ENCODE data around the gene SKAP1.

Gene SKAP1

GRCh38 chr17:48129981-48130380 is 300.0 kb downstream of the SKAP1 start:
- H3K9me3 Mint-ChIP-seq = no peaks in the 10 kb centered on the region
- H3K4me3 Mint-ChIP-seq = no peak overlapping the region
- H3K27me3 Mint-ChIP-seq = no peaks in the 10 kb centered on the region
- no peak overlapping the region for H3K27ac Mint-ChIP-seq
- no peak for ATAC-seq
- peaks cover 7% of the 10 kb centered on the region for H3K36me3 Mint-ChIP-seq
- peaks cover 6% of the 10 kb centered on the region for H3K4me1 Mint-ChIP-seq

- ATAC-seq = no peak
- no peak overlapping the region for H3K27ac Mint-ChIP-seq
- no peak overlapping the region for H3K4me3 Mint-ChIP-seq
- no peaks in the 10 kb centered on the region for H3K27me3 Mint-ChIP-seq
- H3K9me3 Mint-ChIP-seq = no peaks in the 10 kb centered on the region
- H3K4me1 Mint-ChIP-seq = peaks cover 9% of the 10 kb centered on the region
- peaks cover 21% of the 10 kb centered on the region for H3K36me3 Mint-ChIP-seq
Measured at GRCh38 chr17:48128400-48128799, 301.6 kb downstream of the SKAP1 start.

- no peak for ATAC-seq
- peaks cover 13% of the 10 kb centered on the region for H3K4me1 Mint-ChIP-seq
- H3K9me3 Mint-ChIP-seq = no peaks in the 10 kb centered on the region
- H3K36me3 Mint-ChIP-seq = peaks cover 30% of the 10 kb centered on the region
- H3K27ac Mint-ChIP-seq = no peak overlapping the region
- H3K4me3 Mint-ChIP-seq = no peak overlapping the region
- H3K27me3 Mint-ChIP-seq = no peaks in the 10 kb centered on the region
Measured at GRCh38 chr17:48127371-48128051, 302.5 kb downstream of the SKAP1 start.

GRCh38 chr17:48126532-48126850 is 303.5 kb downstream of the SKAP1 start:
- Mint-ChIP-seq H3K4me1 (peaks cover 13% of the 10 kb centered on the region), H3K9me3 (no peaks in the 10 kb centered on the region), H3K27me3 (no peaks in the 10 kb centered on the region), H3K4me3 (no peak overlapping the region), H3K27ac (no peak overlapping the region), H3K36me3 (peaks cover 39% of the 10 kb centered on the region)
- no peak for ATAC-seq

- Mint-ChIP-seq H3K4me3 (no peak overlapping the region), H3K36me3 (peaks cover 44% of the 10 kb centered on the region), H3K9me3 (no peaks in the 10 kb centered on the region), H3K27ac (no peak overlapping the region), H3K27me3 (no peaks in the 10 kb centered on the region), H3K4me1 (peaks cover 17% of the 10 kb centered on the region)
- no peak for ATAC-seq
Measured at GRCh38 chr17:48125829-48126531, 304.0 kb downstream of the SKAP1 start.

- no peak for ATAC-seq
- no peak overlapping the region for H3K27ac Mint-ChIP-seq
- peaks cover 19% of the 10 kb centered on the region for H3K4me1 Mint-ChIP-seq
- peaks cover 57% of the 10 kb centered on the region for H3K36me3 Mint-ChIP-seq
- H3K27me3 Mint-ChIP-seq = no peaks in the 10 kb centered on the region
- H3K9me3 Mint-ChIP-seq = no peaks in the 10 kb centered on the region
- no peak overlapping the region for H3K4me3 Mint-ChIP-seq
Measured at GRCh38 chr17:48123776-48124388, 306.1 kb downstream of the SKAP1 start.

GRCh38 chr17:48123111-48123510 is 306.9 kb downstream of the SKAP1 start:
- Mint-ChIP-seq H3K4me1 (peaks cover 19% of the 10 kb centered on the region), H3K27ac (no peak overlapping the region), H3K4me3 (no peak overlapping the region), H3K36me3 (peaks cover 62% of the 10 kb centered on the region), H3K9me3 (no peaks in the 10 kb centered on the region), H3K27me3 (no peaks in the 10 kb centered on the region)
- ATAC-seq = no peak

- ATAC-seq = no peak
- H3K27ac Mint-ChIP-seq = no peak overlapping the region
- peaks cover 65% of the 10 kb centered on the region for H3K36me3 Mint-ChIP-seq
- no peak overlapping the region for H3K4me3 Mint-ChIP-seq
- H3K9me3 Mint-ChIP-seq = no peaks in the 10 kb centered on the region
- H3K27me3 Mint-ChIP-seq = no peaks in the 10 kb centered on the region
- H3K4me1 Mint-ChIP-seq = peaks cover 19% of the 10 kb centered on the region
Measured at GRCh38 chr17:48122665-48123045, 307.4 kb downstream of the SKAP1 start.

GRCh38 chr17:48121923-48122664 is 307.9 kb downstream of the SKAP1 start:
- Mint-ChIP-seq H3K27ac (no peak overlapping the region), H3K4me1 (peaks cover 19% of the 10 kb centered on the region), H3K9me3 (no peaks in the 10 kb centered on the region), H3K27me3 (no peaks in the 10 kb centered on the region), H3K4me3 (no peak overlapping the region), H3K36me3 (peaks cover 69% of the 10 kb centered on the region)
- no peak for ATAC-seq

GRCh38 chr17:48113201-48113676 is 316.8 kb downstream of the SKAP1 start:
- peak; percentile 47 for ATAC-seq
- peaks cover 52% of the 10 kb centered on the region for H3K4me1 Mint-ChIP-seq

GRCh38 chr17:48111937-48112241 is 318.1 kb downstream of the SKAP1 start:
- Mint-ChIP-seq H3K27ac (peak overlapping the region; percentile 89), H3K4me3 (peak overlapping the region; percentile 97), H3K36me3 (peaks cover 30% of the 10 kb centered on the region), H3K27me3 (no peaks in the 10 kb centered on the region), H3K4me1 (peaks cover 59% of the 10 kb centered on the region), H3K9me3 (no peaks in the 10 kb centered on the region)
- ATAC-seq = no peak

More at GRCh38 chr17:48113201-48113676, 316.8 kb downstream of the SKAP1 start:
- Mint-ChIP-seq H3K27me3 (no peaks in the 10 kb centered on the region), H3K4me3 (peak overlapping the region; percentile 97), H3K27ac (peak overlapping the region; percentile 89), H3K9me3 (no peaks in the 10 kb centered on the region), H3K36me3 (peaks cover 39% of the 10 kb centered on the region)

GRCh38 chr17:48110761-48111160 is 319.3 kb downstream of the SKAP1 start:
- no peak for ATAC-seq
- Mint-ChIP-seq H3K4me1 (peaks cover 65% of the 10 kb centered on the region), H3K27me3 (no peaks in the 10 kb centered on the region)

GRCh38 chr17:48107137-48108055 is 322.6 kb downstream of the SKAP1 start, which contains the start of gene SNX11:
TSS of gene SNX11 (plus strand) at chr17:48107766. CDS start at chr17:48112044, 4,278 bp downstream.
- peaks cover 13% of the 10 kb centered on the region for H3K36me3 Mint-ChIP-seq
- ATAC-seq = peak; percentile 90
- peak within 1 kb of the TSS; percentile 89 for H3K27ac Mint-ChIP-seq
- H3K27me3 Mint-ChIP-seq = no peaks in the 10 kb centered on the region
- H3K9me3 Mint-ChIP-seq = no peaks in the 10 kb centered on the region
- peaks cover 63% of the 10 kb centered on the region for H3K4me1 Mint-ChIP-seq
- peak within 1 kb of the TSS; percentile 97 for H3K4me3 Mint-ChIP-seq

More at GRCh38 chr17:48110761-48111160, 319.3 kb downstream of the SKAP1 start:
- Mint-ChIP-seq H3K4me3 (peak overlapping the region; percentile 97), H3K27ac (peak overlapping the region; percentile 89), H3K9me3 (no peaks in the 10 kb centered on the region), H3K36me3 (peaks cover 24% of the 10 kb centered on the region)

- Mint-ChIP-seq H3K4me1 (peaks cover 63% of the 10 kb centered on the region), H3K9me3 (no peaks in the 10 kb centered on the region), H3K27ac (peak overlapping the region; percentile 89), H3K36me3 (peaks cover 6% of the 10 kb centered on the region), H3K27me3 (no peaks in the 10 kb centered on the region), H3K4me3 (peak overlapping the region; percentile 97)
- no peak for ATAC-seq
Measured at GRCh38 chr17:48106802-48107136, 323.2 kb downstream of the SKAP1 start.

Data from stimulated activated memory B cell treated with anti-CD40 and anti-IgM and Interleukin-4, amounts not matched to agents 10 μg/mL and 1 μg/mL and 100 μg/mL, for 72 hours (primary cell).